Gastroesophageal sphincter (tissue), 3 donors: ENCODE measurements around the gene RIMS3.

ENCODE experiments used
- CTCF ChIP-seq, 4 experiments: fragments of 200-600 bp in 2 of 4; fragments of 450-650 bp in 2 of 4; sonication (generic) in 1 of 4; IDR thresholded peaks; one replicate each; pipeline ENCODE4 v1.5.1; 2017 to 2019; ENCODE audit warnings: antibody characterized with exemption in 4 of 4, mild to moderate bottlenecking in 2 of 4, moderate library complexity in 2 of 4
- EP300 ChIP-seq: sonication (generic); formaldehyde crosslinking; IDR thresholded peaks from one replicate; pipeline ENCODE4 v1.6.1; 2017; ENCODE audit warnings: antibody characterized with exemption, mild to moderate bottlenecking
- POLR2A ChIP-seq, 2 donors: fragments of 450-650 bp; IDR thresholded peaks; one replicate each; pipeline ENCODE4 v1.6.1; 2017; ENCODE audit warnings: antibody characterized with exemption in 2 of 2, mild to moderate bottlenecking in 2 of 2, moderate library complexity in 1 of 2
- POLR2AphosphoS5 ChIP-seq: sonication (generic); formaldehyde crosslinking; IDR thresholded peaks from one replicate; pipeline ENCODE4 v1.6.1; 2017; ENCODE audit warnings: antibody characterized with exemption

DNA sequence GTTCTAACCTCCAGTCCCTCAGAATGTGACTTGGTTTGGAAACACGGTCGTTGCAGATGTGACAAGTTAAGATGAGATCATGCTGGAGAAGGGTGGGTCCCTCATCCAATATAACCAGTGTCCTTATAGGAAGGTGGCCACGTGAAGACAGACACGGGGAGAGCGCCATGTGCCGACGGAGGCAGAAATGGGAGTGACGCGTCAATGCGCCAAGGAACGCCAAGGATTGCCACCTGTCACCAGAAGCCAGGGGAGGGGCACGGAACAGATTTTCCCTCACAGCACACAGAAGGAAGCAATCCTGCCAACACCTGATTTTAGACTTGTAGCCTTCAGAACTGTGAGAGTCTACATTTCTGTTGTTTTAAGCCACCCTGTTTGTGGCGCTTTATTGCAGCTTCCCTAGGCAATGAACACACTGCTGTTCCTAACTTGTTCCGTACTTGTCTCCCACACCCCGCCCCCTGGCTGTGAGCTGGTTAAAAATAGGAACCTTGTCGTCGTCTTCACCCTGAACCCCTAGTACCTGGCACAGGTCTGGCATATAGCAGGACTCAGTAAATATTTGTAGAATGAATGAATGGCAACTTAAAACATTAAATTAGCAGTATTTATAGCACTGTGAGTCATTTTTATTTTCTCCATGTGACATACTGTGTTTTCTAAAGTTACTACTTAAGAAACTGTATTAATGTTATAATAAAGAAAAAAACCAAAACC lies 14.2 kb downstream of the RIMS3 start:
- TF ChIP-seq CTCF (IDR thresholded peaks at IDR 0.05) (no peak), EP300 (no peak), POLR2A (IDR thresholded peaks at IDR 0.05) (no peak), POLR2AphosphoS5 (no peak)
